Naive thymus-derived CD4-positive, alpha-beta T cell (primary cell): ENCODE measurements around the gene AFAP1. TPM values are rescaled to one million over a fixed set of nuclear protein-coding genes. Genes with fewer than 3 reads are reported as not detected.

ENCODE experiments used
- ATAC-seq: fragments of 150-1000 bp; cut with Tn5 transposase; 2 replicates; pipeline ENCODE4 v1.10.0; 2021; ENCODE audit warnings: mild to moderate bottlenecking, moderate library complexity
- CTCF ChIA-PET: fragments of 350-600 bp; sonication (Branson Sonifier 250); formaldehyde crosslinking; loops from one replicate; lab custom pipeline; 2021; ENCODE audit warnings: antibody characterized with exemption; lab: Charles Lee
- POLR2A ChIA-PET: fragments of 350-600 bp; sonication (Branson Sonifier 250); formaldehyde crosslinking; loops from one replicate; lab custom pipeline; 2021; ENCODE audit warnings: antibody characterized with exemption, inconsistent platforms; lab: Charles Lee
- DNase-seq, 9 donors: peaks; one replicate each; pipeline versions ENCODE4 v3.0.0 to v3.0.0-alpha.2; 2020 to 2022; ENCODE audit warnings: mixed read lengths in 1 of 9
- H3K27ac ChIP-seq: one replicate; pipeline ENCODE4 v1.7.0; 2013; ENCODE audit warnings: mild to moderate bottlenecking, low read depth, low read length, moderate library complexity
- H3K27me3 ChIP-seq, 2 donors: one replicate each; pipeline ENCODE4 v1.7.0; 2013; ENCODE audit warnings: low read length in 2 of 2, mild to moderate bottlenecking in 2 of 2, moderate library complexity in 2 of 2; ENCODE audit not compliant: control insufficient read depth in 2 of 2, insufficient read depth in 2 of 2
- H3K36me3 ChIP-seq, 3 experiments: 1 replicate in 2 of 3; 2 replicates in 1 of 3; pipeline ENCODE4 v1.7.0; 2013; ENCODE audit warnings: low read length in 3 of 3, mild to moderate bottlenecking in 3 of 3, moderate library complexity in 1 of 3; ENCODE audit not compliant: insufficient read depth in 3 of 3, control insufficient read depth in 2 of 3
- H3K4me1 ChIP-seq, 2 donors: one replicate each; pipeline ENCODE4 v1.7.0; 2013; ENCODE audit warnings: low read length in 2 of 2, mild to moderate bottlenecking in 2 of 2, moderate library complexity in 1 of 2; ENCODE audit not compliant: control insufficient read depth in 2 of 2, insufficient read depth in 2 of 2
- H3K4me3 ChIP-seq: 2 replicates; pipeline ENCODE4 v1.7.0; 2013; ENCODE audit warnings: mild to moderate bottlenecking, low read length
- H3K9me3 ChIP-seq, 3 experiments: 1 replicate in 2 of 3; 2 replicates in 1 of 3; pipeline ENCODE4 v1.7.0; 2013; ENCODE audit warnings: low read length in 3 of 3; ENCODE audit not compliant: control insufficient read depth in 2 of 3
- H3K27ac Mint-ChIP-seq, 9 donors: one replicate each; pipeline ENCODE4 v1.8.0; 2020 to 2022; ENCODE audit warnings: mixed read lengths in 9 of 9, mild to moderate bottlenecking in 8 of 9, moderate library complexity in 5 of 9, inconsistent platforms in 2 of 9
- H3K27me3 Mint-ChIP-seq, 5 donors: one replicate each; pipeline ENCODE4 v1.8.0; 2021 to 2022; ENCODE audit warnings: mixed read lengths in 5 of 5, mild to moderate bottlenecking in 1 of 5
- H3K36me3 Mint-ChIP-seq, 5 donors: one replicate each; pipeline ENCODE4 v1.8.0; 2020 to 2022; ENCODE audit warnings: mixed read lengths in 5 of 5, mild to moderate bottlenecking in 3 of 5, inconsistent platforms in 1 of 5
- H3K4me1 Mint-ChIP-seq, 7 donors: one replicate each; pipeline ENCODE4 v1.8.0; 2020 to 2022; ENCODE audit warnings: mixed read lengths in 7 of 7, mild to moderate bottlenecking in 3 of 7, inconsistent platforms in 1 of 7
- H3K4me3 Mint-ChIP-seq, 10 donors: one replicate each; pipeline ENCODE4 v1.8.0; 2020 to 2022; ENCODE audit warnings: mild to moderate bottlenecking in 10 of 10, mixed read lengths in 10 of 10, moderate library complexity in 6 of 10, inconsistent platforms in 2 of 10
- H3K9me3 Mint-ChIP-seq, 11 donors: one replicate each; pipeline ENCODE4 v1.8.0; 2020 to 2022; ENCODE audit warnings: mixed read lengths in 11 of 11, mild to moderate bottlenecking in 4 of 11, inconsistent platforms in 1 of 11, moderate library complexity in 1 of 11
- intact Hi-C, 2 donors: fragments of 100-400 bp; cut with micrococcal nuclease; formaldehyde crosslinking; loops; one replicate each; pipeline ENCODE4 v1.15.1; 2023
- polyA plus RNA-seq, 2 donors: library from polyadenylated mRNA; unstranded; fragments of 300-500 nt; fragmentation: Illumina TruSeq; gene quantifications; one replicate each; pipeline ENCODE4 v1.2.3, GENCODE V29; 2021
- total RNA-seq, 6 experiments: library from RNA in 5 of 6; stranded (reverse) in 5 of 6; gene quantifications; 1 replicate in 5 of 6; 2 replicates in 1 of 6; pipeline ENCODE4 v1.2.3 and lab custom pipeline; 2021 to 2026

AFAP1 gene
- total and polyA plus RNA-seq, 7 experiments from 2014 or later, result 2.2 to 27.2 (median 9.6) TPM

DNA sequence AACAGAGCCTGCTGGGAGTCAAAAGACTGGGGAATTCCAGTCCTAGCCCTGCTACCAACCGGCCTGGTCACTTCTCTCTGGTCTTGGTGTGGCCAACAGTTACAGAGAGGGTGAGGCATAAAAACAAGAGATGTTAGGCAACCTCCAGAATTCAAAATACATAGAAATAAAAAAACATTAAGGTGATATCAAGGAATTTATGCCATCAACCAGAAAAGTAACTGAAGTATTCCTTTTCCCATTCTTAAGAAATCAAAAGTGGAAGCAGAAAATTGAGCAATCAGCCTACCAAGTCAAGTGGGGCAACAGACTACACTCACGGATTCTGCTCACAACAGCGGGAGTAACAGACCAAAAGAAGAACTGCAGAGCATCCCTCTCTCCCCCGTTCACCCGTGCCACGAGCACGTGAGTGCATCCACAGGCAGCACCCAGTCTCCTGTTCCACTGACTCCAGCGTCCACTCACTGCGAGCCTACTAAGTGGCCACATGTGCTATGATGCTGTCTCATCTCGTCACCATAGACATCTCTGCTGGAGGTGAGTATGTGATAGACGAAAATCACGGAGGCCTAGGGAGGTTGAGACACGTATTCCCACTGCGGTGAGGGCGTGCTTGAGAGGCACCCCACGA lies 29.3 kb downstream of the AFAP1 start:
- H3K4me3 Mint-ChIP-seq, result peak overlapping the region in 1 of 10 donors; percentile 52

GRCh38 chr4:7909463-7910262 lies 30.0 kb downstream of the AFAP1 start:
- H3K27me3 ChIP-seq, result no peaks in the 10 kb centered on the region
- no peaks in the 10 kb centered on the region for H3K4me1 ChIP-seq
- no peak for ATAC-seq
- Mint-ChIP-seq H3K4me1 (peaks cover 10 to 77% (median 64%) of the 10 kb centered on the region in 7 donors), H3K27me3 (peaks cover 0 to 2% (median 0%) of the 10 kb centered on the region in 5 donors), H3K36me3 (peaks cover 0 to 20% (median 2%) of the 10 kb centered on the region in 5 donors), H3K9me3 (peaks cover 0 to 1% (median 0%) of the 10 kb centered on the region in 11 donors), H3K4me3 (peak overlapping the region in 5 of 10 donors; percentile 4 to 52 (median 33)), H3K27ac (peak overlapping the region in 3 of 9 donors; percentile 11 to 52 (median 46))
- H3K4me3 ChIP-seq, result no peak overlapping the region
- H3K9me3 ChIP-seq, result no peaks in the 10 kb centered on the region
- DNase-seq, result no peak
- H3K36me3 ChIP-seq, result no peaks in the 10 kb centered on the region
- intact Hi-C loops, result no loop called here
- ChIA-PET POLR2A (no interaction called here), CTCF (interaction anchor here (0.8 kb wide), 1 partner anchor 48 kb away, joined by 3 read pairs; no protein-coding TSS in a partner anchor)
- H3K27ac ChIP-seq, result no peak overlapping the region

More for the DNA sequence above, 29.3 kb downstream of the AFAP1 start:
- H3K4me1 ChIP-seq, result no peaks in the 10 kb centered on the region
- H3K36me3 ChIP-seq, result no peaks in the 10 kb centered on the region
- intact Hi-C loops, result no loop called here
- Mint-ChIP-seq H3K4me1 (peaks cover 15 to 78% (median 65%) of the 10 kb centered on the region in 7 donors), H3K36me3 (peaks cover 0 to 25% (median 4%) of the 10 kb centered on the region in 5 donors), H3K9me3 (peaks cover 0 to 1% (median 0%) of the 10 kb centered on the region in 11 donors), H3K27me3 (peaks cover 0 to 2% (median 0%) of the 10 kb centered on the region in 5 donors), H3K27ac (peak overlapping the region in 1 of 9 donors; percentile 11)
- ATAC-seq (no peak), DNase-seq (no peak)
- H3K9me3 ChIP-seq, result no peaks in the 10 kb centered on the region
- CTCF ChIA-PET, result no interaction called here
- H3K4me3 ChIP-seq, result no peak overlapping the region
- H3K27ac ChIP-seq, result no peak overlapping the region
- POLR2A ChIA-PET, result no interaction called here
- H3K27me3 ChIP-seq, result no peaks in the 10 kb centered on the region

- ChIA-PET POLR2A (interaction anchor here (1.0 to 1.1 kb wide), 3 partner anchors 9 to 45 kb away, joined by 3 to 5 read pairs (median 4); partner anchors contain the start of gene AFAP1), CTCF (interaction anchor here (0.8 to 0.9 kb wide), 2 partner anchors 32 to 49 kb away, joined by 3 read pairs; no protein-coding TSS in a partner anchor)
- Histone ChIP-seq H3K27me3 (no peaks in the 10 kb centered on the region), H3K36me3 (no peaks in the 10 kb centered on the region), H3K9me3 (no peaks in the 10 kb centered on the region), H3K4me3 (no peak overlapping the region), H3K4me1 (no peaks in the 10 kb centered on the region), H3K27ac (no peak overlapping the region)
- Mint-ChIP-seq H3K4me3 (peak overlapping the region in 4 of 10 donors; percentile 7 to 52 (median 23)), H3K36me3 (peaks cover 0 to 20% (median 2%) of the 10 kb centered on the region in 5 donors), H3K9me3 (peaks cover 0 to 1% (median 0%) of the 10 kb centered on the region in 11 donors), H3K27me3 (peaks cover 0 to 4% (median 0%) of the 10 kb centered on the region in 5 donors), H3K4me1 (peaks cover 9 to 81% (median 73%) of the 10 kb centered on the region in 7 donors), H3K27ac (no peak overlapping the region)
- intact Hi-C loops, result no loop called here
- no peak for ATAC-seq
- DNase-seq, result no peak
These were observed 31.0 kb downstream of the AFAP1 start for GRCh38 chr4:7908668-7909067.

DNA sequence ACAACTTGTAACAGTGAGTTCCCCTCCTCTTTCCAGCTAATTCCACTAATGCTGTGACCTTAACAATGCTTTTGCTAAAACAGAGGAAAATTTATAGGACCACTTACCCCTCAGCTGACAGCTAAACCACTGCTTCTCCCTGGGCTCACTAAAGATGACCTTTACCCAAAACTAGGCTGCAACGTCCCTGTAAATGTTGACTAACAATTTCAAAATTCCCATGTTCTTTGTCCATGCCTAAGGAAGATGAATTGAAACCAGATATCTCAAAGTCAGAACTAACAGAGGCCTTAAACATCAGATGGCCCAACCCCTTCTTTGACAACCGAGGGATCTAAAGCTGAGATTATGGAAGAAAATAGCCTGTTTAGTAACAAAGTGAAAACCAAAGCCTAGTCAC lies 32.5 kb downstream of the AFAP1 start:
- Mint-ChIP-seq H3K27ac (no peak overlapping the region), H3K4me1 (peaks cover 15 to 84% (median 74%) of the 10 kb centered on the region in 7 donors)
- CTCF ChIA-PET, result no interaction called here

GRCh38 chr4:7906171-7906701 lies 33.4 kb downstream of the AFAP1 start:
- ChIA-PET POLR2A (interaction anchor here (0.6 kb wide), 1 partner anchor 1038 kb away, joined by 4 read pairs; no protein-coding TSS in a partner anchor), CTCF (no interaction called here)
- H3K27ac Mint-ChIP-seq, result no peak overlapping the region
- Histone ChIP-seq H3K36me3 (no peaks in the 10 kb centered on the region), H3K4me1 (no peaks in the 10 kb centered on the region), H3K9me3 (no peaks in the 10 kb centered on the region), H3K4me3 (no peak overlapping the region), H3K27me3 (no peaks in the 10 kb centered on the region), H3K27ac (no peak overlapping the region)
- H3K27me3 Mint-ChIP-seq, result peaks cover 0 to 7% (median 0%) of the 10 kb centered on the region in 5 donors
- no peaks in the 10 kb centered on the region for H3K9me3 Mint-ChIP-seq
- intact Hi-C loops, result no loop called here
- no peak for ATAC-seq
- peaks cover 15 to 85% (median 74%) of the 10 kb centered on the region in 7 donors for H3K4me1 Mint-ChIP-seq
- no peak for DNase-seq
- H3K4me3 Mint-ChIP-seq, result no peak overlapping the region
- H3K36me3 Mint-ChIP-seq, result peaks cover 0 to 16% (median 2%) of the 10 kb centered on the region in 5 donors

More for the DNA sequence above, 32.5 kb downstream of the AFAP1 start:
- Histone ChIP-seq H3K9me3 (no peaks in the 10 kb centered on the region), H3K27ac (no peak overlapping the region), H3K4me3 (no peak overlapping the region), H3K27me3 (no peaks in the 10 kb centered on the region), H3K36me3 (no peaks in the 10 kb centered on the region), H3K4me1 (no peaks in the 10 kb centered on the region)
- Mint-ChIP-seq H3K27me3 (peaks cover 0 to 7% (median 0%) of the 10 kb centered on the region in 5 donors), H3K9me3 (no peaks in the 10 kb centered on the region), H3K4me3 (no peak overlapping the region), H3K36me3 (peaks cover 0 to 17% (median 2%) of the 10 kb centered on the region in 5 donors)
- intact Hi-C loops, result no loop called here
- POLR2A ChIA-PET, result no interaction called here
- ATAC-seq (no peak), DNase-seq (no peak)
